Adrenal gland (tissue), 12 donors: Measurements from ENCODE around the gene PKN2. TPM values are rescaled to one million over a fixed set of nuclear protein-coding genes. Genes with fewer than 3 reads are reported as not detected.

Experiments used
- DNase-seq, 7 donors: peaks; one replicate each; pipeline ENCODE4 v3.0.0-alpha.2; 2019 to 2020
- H3K27ac ChIP-seq, 5 donors: fragments of 200-600 bp; sonication (generic) in 4 of 5; 1 replicate in 3 of 5; 2 replicates in 2 of 5; pipeline versions ENCODE4 v1.5.1 to v1.8.0; 2016 to 2020; ENCODE audit warnings: mild to moderate bottlenecking in 1 of 5
- H3K27me3 ChIP-seq: fragments of 200-600 bp; 2 replicates; pipeline ENCODE4 v1.8.0; 2021
- H3K36me3 ChIP-seq, 2 donors: fragments of 200-600 bp; replicated peaks in 1 of 2; 1 replicate in 1 of 2; 2 replicates in 1 of 2; pipeline versions ENCODE4 v1.5.1 to v1.8.0; 2018 to 2022
- H3K4me1 ChIP-seq, 2 donors: fragments of 200-600 bp; replicated peaks in 1 of 2; 1 replicate in 1 of 2; 2 replicates in 1 of 2; pipeline versions ENCODE4 v1.5.1 to v1.8.0; 2018 to 2021
- H3K4me3 ChIP-seq, 4 donors: fragments of 200-600 bp; sonication (generic) in 3 of 4; one replicate each; pipeline ENCODE4 v1.5.1; 2016 to 2018
- H3K9me3 ChIP-seq, 3 donors: fragments of 200-600 bp; sonication (generic) in 1 of 3; replicated peaks in 1 of 3; 1 replicate in 2 of 3; 2 replicates in 1 of 3; pipeline versions ENCODE4 v1.5.1 to v1.8.0; 2016 to 2021
- CTCF ChIP-seq, 6 experiments: fragments of 450-650 bp in 4 of 6; fragments of 200-600 bp in 2 of 6; sonication (generic) in 1 of 6; IDR thresholded peaks; 1 replicate in 5 of 6; 2 replicates in 1 of 6; pipeline versions ENCODE4 v1.5.1 to v1.8.0; 2016 to 2021; ENCODE audit warnings: antibody characterized with exemption in 6 of 6, mild to moderate bottlenecking in 2 of 6, moderate library complexity in 1 of 6
- POLR2A ChIP-seq, 2 donors: fragments of 450-650 bp; IDR thresholded peaks; one replicate each; pipeline ENCODE4 v1.6.1; 2017; ENCODE audit warnings: antibody characterized with exemption in 2 of 2, mild to moderate bottlenecking in 2 of 2, moderate library complexity in 1 of 2
- WGBS, 4 donors: extraction: QIAGEN DNeasy Blood & Tissue Kit in 2 of 4; methylation state at CpG; one replicate each; pipeline versions ENCODE4 v1.1.5 to v1.1.7; 2013 to 2017; 5-methylcytosine and 5-hydroxymethylcytosine counted together
- intact Hi-C, 2 donors: fragments of 100-400 bp; cut with DNase I; formaldehyde crosslinking; loops; one replicate each; pipeline versions ENCODE4 v1.14.1 to v1.15.0; 2022 to 2023
- polyA plus RNA-seq, 3 donors: library from polyadenylated mRNA; stranded (reverse); fragments of 200-250 nt in 2 of 3; fragments of 350-450 nt in 1 of 3; fragmentation: Illumina TruSeq in 1 of 3; extraction: RNeasy Lipid Tissue Mini Kit (QIAGEN cat#74804) in 1 of 3; gene quantifications; one replicate each; pipeline ENCODE4 v1.2.3, GENCODE V29; 2013 to 2014
- total RNA-seq, 9 donors: library from RNA; depleted of rRNA in 4 of 9; stranded (reverse); fragments of >200 nt in 4 of 9; fragments of 120-200 nt in 1 of 9; fragmentation: NEBNext Ultra II Directional in 1 of 9; extraction: Animal tissue kit (Norgen Biotek cat#: 25700) in 1 of 9; gene quantifications; one replicate each; pipeline versions ENCODE4 v1.1.0 to v1.2.4, GENCODE V29; 2013 to 2023
- donor health status: healthy with polysubstance abuse.
- donor health status: Bipolar disorder and iron deficiency.
- donor health status: DM: yes; HTN: yes; CAD: no.
- donor health status: DM: no; HTN: no; CAD: no.
- donor health status: DM: no; HTN: no; CAD: no.
- donor health status: DM: yes; HTN: yes; CAD: no.

PKN2 gene
- total and polyA plus RNA-seq, 12 donors, result 10.9 to 49.4 (median 33.6) TPM

- TF ChIP-seq CTCF (IDR thresholded peaks at IDR 0.05) (no peak), POLR2A (IDR thresholded peaks at IDR 0.05) (no peak)
- H3K4me1 ChIP-seq, result no peaks in the 10 kb centered on the region
- intact Hi-C loops, result no loop called here
- 94 to 98% (median 96%) methylated on average over 3 of the region's 3 CpGs for WGBS, 4 donors
- H3K27ac ChIP-seq, result no peak overlapping the region
- H3K27me3 ChIP-seq, result no peaks in the 10 kb centered on the region
- DNase-seq, result peak in 4 of 7 donors; percentile 6 to 32 (median 24)
- no peak overlapping the region for H3K4me3 ChIP-seq
- H3K9me3 ChIP-seq, result no peaks in the 10 kb centered on the region
- H3K36me3 ChIP-seq, result peaks cover 0 to 19% of the 10 kb centered on the region in 2 donors
These were observed 89.6 kb downstream of the PKN2 start for GRCh38 chr1:88773540-88774150.

GRCh38 chr1:88774151-88774556 lies 90.1 kb downstream of the PKN2 start:
- intact Hi-C loops, result no loop called here
- Histone ChIP-seq H3K4me3 (no peak overlapping the region), H3K9me3 (no peaks in the 10 kb centered on the region), H3K36me3 (peaks cover 0 to 19% of the 10 kb centered on the region in 2 donors), H3K27me3 (no peaks in the 10 kb centered on the region), H3K27ac (no peak overlapping the region), H3K4me1 (no peaks in the 10 kb centered on the region)
- 80 to 100% (median 93%) methylated on average over 1 of the region's 1 CpG for WGBS, 4 donors
- TF ChIP-seq POLR2A (IDR thresholded peaks at IDR 0.05), result no peak
- TF ChIP-seq CTCF (IDR thresholded peaks at IDR 0.05), result no peak
- DNase-seq, result no peak

- 94 to 98% (median 95%) methylated on average over 3 of the region's 3 CpGs for WGBS, 4 donors
- Histone ChIP-seq H3K27ac (no peak overlapping the region), H3K4me1 (no peaks in the 10 kb centered on the region), H3K36me3 (peaks cover 0 to 7% of the 10 kb centered on the region in 2 donors), H3K9me3 (no peaks in the 10 kb centered on the region), H3K4me3 (no peak overlapping the region), H3K27me3 (no peaks in the 10 kb centered on the region)
- TF ChIP-seq POLR2A (IDR thresholded peaks at IDR 0.05), result no peak
- TF ChIP-seq CTCF (IDR thresholded peaks at IDR 0.05), result no peak
- no peak for DNase-seq
- intact Hi-C loops, result no loop called here
These were observed 93.6 kb downstream of the PKN2 start for GRCh38 chr1:88777604-88778149.

- intact Hi-C loops, result no loop called here
- Histone ChIP-seq H3K27me3 (no peaks in the 10 kb centered on the region), H3K27ac (no peak overlapping the region), H3K36me3 (peaks cover 0 to 8% of the 10 kb centered on the region in 2 donors), H3K9me3 (no peaks in the 10 kb centered on the region), H3K4me1 (no peaks in the 10 kb centered on the region), H3K4me3 (no peak overlapping the region)
- TF ChIP-seq CTCF (IDR thresholded peaks at IDR 0.05), result no peak
- TF ChIP-seq POLR2A (IDR thresholded peaks at IDR 0.05), result no peak
- no peak for DNase-seq
These were observed 95.8 kb downstream of the PKN2 start for GRCh38 chr1:88779880-88780279.
